ENCODE results near the gene RAMP1. TPM values are rescaled to one million over a fixed set of nuclear protein-coding genes. Genes with fewer than 3 reads are reported as not detected.

Gene RAMP1
- total and polyA plus RNA-seq, 2 of the 4 experiments (the other 2 are of a cell fraction), result 15.8 to 77.1 TPM

DNA sequence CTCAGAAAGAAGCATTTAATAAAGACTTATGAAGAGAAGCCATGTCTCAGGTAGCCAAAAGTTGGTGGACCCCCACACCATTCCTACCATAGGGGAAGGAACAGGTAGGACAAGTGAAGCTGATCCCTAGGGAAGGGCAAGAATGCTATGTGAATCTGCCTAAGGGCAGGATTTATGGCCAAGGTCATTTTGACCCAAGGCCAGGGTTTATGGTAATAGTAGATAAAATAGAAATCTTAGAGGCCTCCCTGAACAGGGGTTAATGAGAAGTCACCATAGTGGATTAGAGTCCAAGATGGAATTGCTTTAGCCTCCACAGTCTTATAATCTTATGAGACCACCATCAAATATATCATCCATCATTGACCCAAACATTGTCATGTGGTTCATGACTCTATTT is 81.4 kb downstream of the RAMP1 start:
- Histone ChIP-seq H4K91ac (ENCODE audit: insufficient read depth, low read depth, low read length) (no peak overlapping the region), H3K18ac (ENCODE audit: low read depth, low read length) (peak overlapping the region; percentile 82), H3K4me1 (ENCODE audit: control insufficient read depth, insufficient read depth, low read length) (peaks cover 7% of the 10 kb centered on the region), H3K36me3 (ENCODE audit: control insufficient read depth, insufficient read depth, low read length) (no peaks in the 10 kb centered on the region), H3K23ac (ENCODE audit: low read depth, low read length) (no peak overlapping the region), H3K79me1 (ENCODE audit: low read depth in 1 of 2, low read length in 2 of 2) (no peaks in the 10 kb centered on the region), H3K9ac (ENCODE audit: low read depth, low read length) (no peak overlapping the region), H3K4ac (ENCODE audit: low read depth, low read length) (peak overlapping the region; percentile 67), H4K8ac (ENCODE audit: low read depth in 2 of 2, low read length in 2 of 2) (peak overlapping the region in 1 of 2 experiments; percentile 75; a peak in 3 of 4 replicates), H4K20me1 (ENCODE audit: insufficient read depth, low read length) (no peaks in the 10 kb centered on the region; the same call in 1 of the 2 replicates), H3K56ac (ENCODE audit: extremely low read depth, insufficient read depth, low read length) (no peak overlapping the region), H2AFZ (replicated peaks; ENCODE audit: low read length, poor library complexity) (no peak overlapping the region), H3K9me3 (ENCODE audit: control insufficient read depth, insufficient read depth, low read length) (peaks cover 13% of the 10 kb centered on the region), H2BK120ac (ENCODE audit: low read depth, low read length) (peak overlapping the region; percentile 78; the same call in 1 of the 2 replicates), H2BK5ac (ENCODE audit: low read depth, low read length, poor library complexity, severe bottlenecking) (no peak overlapping the region), H4K5ac (ENCODE audit: low read depth, low read length) (no peak overlapping the region), H3K27me3 (ENCODE audit: control insufficient read depth, insufficient read depth, low read length) (no peaks in the 10 kb centered on the region), H2AK9ac (replicated peaks; ENCODE audit: low read depth, low read length, poor library complexity) (no peak overlapping the region), H3K27ac (ENCODE audit: insufficient read depth, low read length) (no peak overlapping the region), H3K4me3 (ENCODE audit: insufficient read depth, low read depth, low read length) (no peak overlapping the region), H2BK20ac (ENCODE audit: low read depth, low read length) (peak overlapping the region; percentile 85), H3K4me2 (ENCODE audit: low read depth, low read length) (no peak overlapping the region), H2AK5ac (ENCODE audit: low read depth, low read length) (peak overlapping the region; percentile 43; the same call in 1 of the 2 replicates), H3K14ac (replicated peaks; ENCODE audit: low read depth, low read length) (no peak overlapping the region), H2BK15ac (ENCODE audit: low read depth, low read length) (0 out of 3 replicates have a peak overlapping the region, but pooled peaks have one; percentile 90), H3K9me1 (ENCODE audit: insufficient read depth, low read length) (peaks cover 7% of the 10 kb centered on the region)
- DNase-seq (no peak), ATAC-seq (ENCODE audit: low read depth) (no peak)
- intact Hi-C loops (cut with micrococcal nuclease), result no loop called here
- TF ChIP-seq MAZ (IDR thresholded peaks at IDR 0.05; ENCODE audit: borderline replicate concordance, low read depth, low read length) (no peak), RCOR1 (IDR thresholded peaks at IDR 0.05; ENCODE audit: insufficient replicate concordance, low read length) (no peak), CEBPB (IDR thresholded peaks at IDR 0.05; ENCODE audit: low read depth, low read length) (no peak), NFE2L2 (IDR thresholded peaks at IDR 0.05; ENCODE audit: low read depth, low read length) (no peak), RFX5 (IDR thresholded peaks at IDR 0.05; ENCODE audit: low read depth, low read length) (no peak), POLR2A (IDR thresholded peaks at IDR 0.05; ENCODE audit: low read depth, low read length) (no peak), MXI1 (IDR thresholded peaks at IDR 0.05; ENCODE audit: borderline replicate concordance, low read depth, low read length) (no peak), BHLHE40 (IDR thresholded peaks at IDR 0.05; ENCODE audit: low read depth, low read length) (no peak), USF2 (IDR thresholded peaks at IDR 0.05; ENCODE audit: low read depth, low read length) (no peak), ELK1 (IDR thresholded peaks at IDR 0.05; ENCODE audit: borderline replicate concordance, low read depth, low read length) (no peak), SMC3 (IDR thresholded peaks at IDR 0.05; ENCODE audit: low read depth, low read length) (no peak), RAD21 (IDR thresholded peaks at IDR 0.05; ENCODE audit: low read length) (no peak), CHD1 (IDR thresholded peaks at IDR 0.05; ENCODE audit: low read depth, low read length) (no peak)
- POLR2A ChIA-PET (ENCODE audit: unreplicated experiment), result no interaction called here
- in situ Hi-C loops (cut with MboI; ENCODE audit: low sequenced_read_pairs), result no loop called here
- CTCF ChIA-PET, result no interaction called here
- dilution Hi-C loops (cut with HindIII; ENCODE audit: low sequenced_read_pairs, unreplicated experiment), result no loop called here
- BruUV-seq (replicated peaks), result no TSS peak
